Liver (tissue), 3 donors: ENCODE measurements around the gene RALGPS2.

Source experiments
- GABPA ChIP-seq, 2 donors: IDR thresholded peaks in 1 of 2; conservative IDR thresholded peaks in 1 of 2; 2 replicates each; pipeline ENCODE4 v1.6.1; 2016; ENCODE audit warnings: antibody characterized with exemption in 2 of 2, mild to moderate bottlenecking in 1 of 2, moderate library complexity in 1 of 2
- JUND ChIP-seq, 2 donors: IDR thresholded peaks; 2 replicates each; pipeline ENCODE4 v1.6.1; 2016; ENCODE audit warnings: antibody characterized with exemption in 2 of 2
- RAD21 ChIP-seq, 2 donors: IDR thresholded peaks; 2 replicates each; pipeline ENCODE4 v1.6.1; 2016; ENCODE audit warnings: antibody characterized with exemption in 2 of 2, mild to moderate bottlenecking in 2 of 2
- TF ChIP-seq, protein P1 (sequence below): fragments of 150-350 bp; IDR thresholded peaks from 2 replicates; pipeline ENCODE4 v1.5.1; 2017; ENCODE audit warnings: improper control_type of control experiment, low read depth, low read length; ENCODE audit not compliant: missing input control
- donor health status: healthy.
- donor health status: healthy.

GRCh38 chr1:178688244-178688643, 36.8 kb upstream of the RALGPS2 start:
- no peak for TF ChIP-seq JUND (IDR thresholded peaks at IDR 0.05)
- TF ChIP-seq GABPA (IDR thresholded peaks at IDR 0.05 in 1 of 2, conservative IDR thresholded peaks at IDR 0.05 in 1 of 2): no peak
- TF ChIP-seq, protein P1, sequence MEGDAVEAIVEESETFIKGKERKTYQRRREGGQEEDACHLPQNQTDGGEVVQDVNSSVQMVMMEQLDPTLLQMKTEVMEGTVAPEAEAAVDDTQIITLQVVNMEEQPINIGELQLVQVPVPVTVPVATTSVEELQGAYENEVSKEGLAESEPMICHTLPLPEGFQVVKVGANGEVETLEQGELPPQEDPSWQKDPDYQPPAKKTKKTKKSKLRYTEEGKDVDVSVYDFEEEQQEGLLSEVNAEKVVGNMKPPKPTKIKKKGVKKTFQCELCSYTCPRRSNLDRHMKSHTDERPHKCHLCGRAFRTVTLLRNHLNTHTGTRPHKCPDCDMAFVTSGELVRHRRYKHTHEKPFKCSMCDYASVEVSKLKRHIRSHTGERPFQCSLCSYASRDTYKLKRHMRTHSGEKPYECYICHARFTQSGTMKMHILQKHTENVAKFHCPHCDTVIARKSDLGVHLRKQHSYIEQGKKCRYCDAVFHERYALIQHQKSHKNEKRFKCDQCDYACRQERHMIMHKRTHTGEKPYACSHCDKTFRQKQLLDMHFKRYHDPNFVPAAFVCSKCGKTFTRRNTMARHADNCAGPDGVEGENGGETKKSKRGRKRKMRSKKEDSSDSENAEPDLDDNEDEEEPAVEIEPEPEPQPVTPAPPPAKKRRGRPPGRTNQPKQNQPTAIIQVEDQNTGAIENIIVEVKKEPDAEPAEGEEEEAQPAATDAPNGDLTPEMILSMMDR: no peak
- TF ChIP-seq RAD21 (IDR thresholded peaks at IDR 0.05): no peak
